ENCODE measurements around the gene HEPACAM2.

GRCh38 chr7:93165447-93165846 is 60.8 kb downstream of the HEPACAM2 start:
- no peak for TF ChIP-seq CTCF (IDR thresholded peaks at IDR 0.05; ENCODE audit: low read depth, low read length)
- no peak for TF ChIP-seq EZH2phosphoT487 (IDR thresholded peaks at IDR 0.05; ENCODE audit: low read depth)

All from OCI-LY3 (cell line).